ENCODE results near the gene TRMT112. TPM values are rescaled to one million over a fixed set of nuclear protein-coding genes. Genes with fewer than 3 reads are reported as not detected.
"Not testable (repeated sequence)": the region's sequence is repeated elsewhere in the genome, so short reads cannot be mapped to it uniquely, and the experiment has no call there.

Gene TRMT112
- total RNA-seq, 1 donor from 2014 or later = 126 TPM

DNA sequence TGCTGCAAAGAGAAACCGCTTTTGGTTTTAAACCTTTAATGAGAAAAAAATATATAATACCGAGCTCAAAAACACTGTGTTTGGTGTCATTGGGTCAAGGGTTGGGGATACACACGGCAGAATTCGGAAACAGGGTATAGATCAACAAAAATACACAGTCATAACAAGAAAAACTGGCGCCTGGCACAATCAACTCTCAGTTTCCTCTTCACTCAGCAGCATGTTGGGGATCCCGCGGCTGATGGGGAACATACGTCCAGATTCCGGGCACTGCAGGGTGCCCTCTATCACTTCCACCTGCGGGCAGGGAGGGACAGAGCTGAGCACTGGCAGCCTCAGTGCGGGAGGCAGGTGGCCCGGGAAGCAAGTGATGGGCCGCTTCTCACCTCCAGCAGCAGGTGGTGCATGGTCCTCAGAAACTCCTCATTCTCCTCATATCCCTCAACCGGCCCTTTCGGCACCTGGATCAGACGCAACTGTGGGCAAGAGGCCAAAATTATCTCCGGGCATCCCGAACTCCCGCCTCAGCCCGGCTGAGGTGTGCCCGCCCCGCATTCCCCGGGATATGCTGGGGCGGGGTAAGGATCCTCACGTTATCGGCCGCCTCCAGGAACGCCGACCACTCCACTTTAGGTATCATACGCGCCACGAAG, 561 bp downstream of the TRMT112 start:
- H3K27ac Mint-ChIP-seq (ENCODE audit: unreplicated experiment) = peak overlapping the region; percentile 100
- no peaks in the 10 kb centered on the region for H3K27me3 Mint-ChIP-seq (ENCODE audit: low read depth)
- DNase-seq (ENCODE audit: low spot score) = no peak
- peaks cover 30% of the 10 kb centered on the region for H3K4me1 Mint-ChIP-seq (ENCODE audit: low read depth)
- H3K36me3 Mint-ChIP-seq (ENCODE audit: low read depth) = peaks cover 7% of the 10 kb centered on the region
- TF ChIP-seq, protein P1, sequence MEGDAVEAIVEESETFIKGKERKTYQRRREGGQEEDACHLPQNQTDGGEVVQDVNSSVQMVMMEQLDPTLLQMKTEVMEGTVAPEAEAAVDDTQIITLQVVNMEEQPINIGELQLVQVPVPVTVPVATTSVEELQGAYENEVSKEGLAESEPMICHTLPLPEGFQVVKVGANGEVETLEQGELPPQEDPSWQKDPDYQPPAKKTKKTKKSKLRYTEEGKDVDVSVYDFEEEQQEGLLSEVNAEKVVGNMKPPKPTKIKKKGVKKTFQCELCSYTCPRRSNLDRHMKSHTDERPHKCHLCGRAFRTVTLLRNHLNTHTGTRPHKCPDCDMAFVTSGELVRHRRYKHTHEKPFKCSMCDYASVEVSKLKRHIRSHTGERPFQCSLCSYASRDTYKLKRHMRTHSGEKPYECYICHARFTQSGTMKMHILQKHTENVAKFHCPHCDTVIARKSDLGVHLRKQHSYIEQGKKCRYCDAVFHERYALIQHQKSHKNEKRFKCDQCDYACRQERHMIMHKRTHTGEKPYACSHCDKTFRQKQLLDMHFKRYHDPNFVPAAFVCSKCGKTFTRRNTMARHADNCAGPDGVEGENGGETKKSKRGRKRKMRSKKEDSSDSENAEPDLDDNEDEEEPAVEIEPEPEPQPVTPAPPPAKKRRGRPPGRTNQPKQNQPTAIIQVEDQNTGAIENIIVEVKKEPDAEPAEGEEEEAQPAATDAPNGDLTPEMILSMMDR (IDR thresholded peaks at IDR 0.05) = peak; percentile 40
- H3K9me3 Mint-ChIP-seq (ENCODE audit: low read depth) = no peaks in the 10 kb centered on the region
- H3K4me3 Mint-ChIP-seq (ENCODE audit: unreplicated experiment) = peak overlapping the region; percentile 90

DNA sequence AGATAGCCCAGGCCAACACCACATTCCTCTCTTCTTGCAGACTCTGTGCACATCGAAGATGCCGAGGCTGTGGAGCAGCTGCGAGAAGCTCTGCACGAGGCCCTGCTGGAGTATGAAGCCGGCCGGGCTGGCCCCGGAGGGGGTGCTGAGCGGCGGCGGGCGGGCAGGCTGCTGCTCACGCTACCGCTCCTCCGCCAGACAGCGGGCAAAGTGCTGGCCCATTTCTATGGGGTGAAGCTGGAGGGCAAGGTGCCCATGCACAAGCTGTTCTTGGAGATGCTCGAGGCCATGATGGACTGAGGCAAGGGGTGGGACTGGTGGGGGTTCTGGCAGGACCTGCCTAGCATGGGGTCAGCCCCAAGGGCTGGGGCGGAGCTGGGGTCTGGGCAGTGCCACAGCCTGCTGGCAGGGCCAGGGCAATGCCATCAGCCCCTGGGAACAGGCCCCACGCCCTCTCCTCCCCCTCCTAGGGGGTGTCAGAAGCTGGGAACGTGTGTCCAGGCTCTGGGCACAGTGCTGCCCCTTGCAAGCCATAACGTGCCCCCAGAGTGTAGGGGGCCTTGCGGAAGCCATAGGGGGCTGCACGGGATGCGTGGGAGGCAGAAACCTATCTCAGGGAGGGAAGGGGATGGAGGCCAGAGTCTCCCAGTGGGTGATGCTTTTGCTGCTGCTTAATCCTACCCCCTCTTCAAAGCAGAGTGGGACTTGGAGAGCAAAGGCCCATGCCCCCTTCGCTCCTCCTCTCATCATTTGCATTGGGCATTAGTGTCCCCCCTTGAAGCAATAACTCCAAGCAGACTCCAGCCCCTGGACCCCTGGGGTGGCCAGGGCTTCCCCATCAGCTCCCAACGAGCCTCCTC, 1.5 kb downstream of the TRMT112 start:
- Mint-ChIP-seq H3K27ac (ENCODE audit: unreplicated experiment) (peak overlapping the region; percentile 100), H3K4me1 (ENCODE audit: low read depth) (peaks cover 27% of the 10 kb centered on the region), H3K4me3 (ENCODE audit: unreplicated experiment) (peak overlapping the region; percentile 90)
- H3K9me3 Mint-ChIP-seq (ENCODE audit: low read depth); H3K27me3 Mint-ChIP-seq (ENCODE audit: low read depth); H3K36me3 Mint-ChIP-seq (ENCODE audit: low read depth); DNase-seq (ENCODE audit: low spot score): not testable (repeated sequence)

DNA sequence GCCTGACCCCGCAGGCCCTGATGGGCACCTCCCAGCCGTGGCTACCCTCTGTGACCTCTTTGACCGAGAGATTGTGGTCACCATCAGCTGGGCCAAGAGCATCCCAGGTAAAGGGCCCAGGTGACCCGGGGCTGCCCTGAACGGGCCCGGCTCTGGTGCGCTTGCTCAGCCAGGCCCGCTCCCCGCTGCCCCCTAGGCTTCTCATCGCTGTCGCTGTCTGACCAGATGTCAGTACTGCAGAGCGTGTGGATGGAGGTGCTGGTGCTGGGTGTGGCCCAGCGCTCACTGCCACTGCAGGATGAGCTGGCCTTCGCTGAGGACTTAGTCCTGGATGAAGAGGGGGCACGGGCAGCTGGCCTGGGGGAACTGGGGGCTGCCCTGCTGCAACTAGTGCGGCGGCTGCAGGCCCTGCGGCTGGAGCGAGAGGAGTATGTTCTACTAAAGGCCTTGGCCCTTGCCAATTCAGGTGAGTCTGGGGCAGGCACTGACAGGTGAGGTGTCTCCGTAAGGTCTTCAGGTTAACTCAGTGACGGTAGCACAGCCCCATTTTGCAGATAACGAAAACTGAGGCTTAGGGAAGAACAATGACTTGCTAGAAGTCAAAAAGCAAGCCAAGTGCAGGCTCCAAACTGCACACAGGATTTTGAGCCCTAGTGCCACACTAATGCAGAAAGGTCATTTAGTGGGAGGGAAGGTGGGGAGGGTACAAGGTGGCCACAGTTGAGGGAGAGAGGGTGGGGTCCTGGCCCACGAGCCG, 2.4 kb downstream of the TRMT112 start:
- Mint-ChIP-seq H3K27me3 (ENCODE audit: low read depth) (no peaks in the 10 kb centered on the region), H3K4me1 (ENCODE audit: low read depth) (peaks cover 20% of the 10 kb centered on the region), H3K9me3 (ENCODE audit: low read depth) (no peaks in the 10 kb centered on the region), H3K4me3 (ENCODE audit: unreplicated experiment) (no peak overlapping the region), H3K27ac (ENCODE audit: unreplicated experiment) (peak overlapping the region; percentile 84), H3K36me3 (ENCODE audit: low read depth) (no peaks in the 10 kb centered on the region)
- peak; percentile 66 for DNase-seq (ENCODE audit: low spot score)
- TF ChIP-seq, protein P1 (IDR thresholded peaks at IDR 0.05) = peak; percentile 27

DNA sequence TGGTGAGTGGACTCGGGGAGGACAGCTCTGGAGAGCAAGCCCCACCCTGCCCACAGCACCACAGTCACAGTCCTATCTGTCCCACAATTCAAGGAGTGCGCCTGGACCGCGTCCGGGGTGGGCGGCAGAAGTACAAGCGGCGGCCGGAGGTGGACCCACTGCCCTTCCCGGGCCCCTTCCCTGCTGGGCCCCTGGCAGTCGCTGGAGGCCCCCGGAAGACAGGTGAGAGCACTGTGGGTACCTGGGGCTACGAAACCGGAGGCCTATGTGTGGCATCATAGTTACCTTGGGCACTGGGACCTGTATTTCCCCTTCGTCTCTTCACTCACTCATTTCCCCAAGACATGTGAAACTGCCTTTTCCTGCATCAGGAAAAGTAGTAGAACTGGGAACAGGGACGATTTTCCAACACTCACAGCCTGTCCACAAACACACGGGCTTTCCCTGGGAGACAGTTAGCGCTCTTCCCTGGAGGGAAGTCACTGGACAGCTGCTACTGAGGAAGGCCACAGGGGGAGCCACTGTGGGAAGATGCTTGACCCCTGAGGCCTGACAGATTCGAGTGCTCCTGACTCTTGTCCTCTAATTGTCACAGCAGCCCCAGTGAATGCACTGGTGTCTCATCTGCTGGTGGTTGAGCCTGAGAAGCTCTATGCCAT, 3.1 kb downstream of the TRMT112 start:
- Mint-ChIP-seq H3K27ac (ENCODE audit: unreplicated experiment) (peak overlapping the region; percentile 84), H3K4me3 (ENCODE audit: unreplicated experiment) (no peak overlapping the region), H3K4me1 (ENCODE audit: low read depth) (peaks cover 14% of the 10 kb centered on the region), H3K9me3 (ENCODE audit: low read depth) (no peaks in the 10 kb centered on the region), H3K27me3 (ENCODE audit: low read depth) (no peaks in the 10 kb centered on the region), H3K36me3 (ENCODE audit: low read depth) (no peaks in the 10 kb centered on the region)
- TF ChIP-seq, protein P1 (IDR thresholded peaks at IDR 0.05) = peak; percentile 50
- peak; percentile 85 for DNase-seq (ENCODE audit: low spot score)

DNA sequence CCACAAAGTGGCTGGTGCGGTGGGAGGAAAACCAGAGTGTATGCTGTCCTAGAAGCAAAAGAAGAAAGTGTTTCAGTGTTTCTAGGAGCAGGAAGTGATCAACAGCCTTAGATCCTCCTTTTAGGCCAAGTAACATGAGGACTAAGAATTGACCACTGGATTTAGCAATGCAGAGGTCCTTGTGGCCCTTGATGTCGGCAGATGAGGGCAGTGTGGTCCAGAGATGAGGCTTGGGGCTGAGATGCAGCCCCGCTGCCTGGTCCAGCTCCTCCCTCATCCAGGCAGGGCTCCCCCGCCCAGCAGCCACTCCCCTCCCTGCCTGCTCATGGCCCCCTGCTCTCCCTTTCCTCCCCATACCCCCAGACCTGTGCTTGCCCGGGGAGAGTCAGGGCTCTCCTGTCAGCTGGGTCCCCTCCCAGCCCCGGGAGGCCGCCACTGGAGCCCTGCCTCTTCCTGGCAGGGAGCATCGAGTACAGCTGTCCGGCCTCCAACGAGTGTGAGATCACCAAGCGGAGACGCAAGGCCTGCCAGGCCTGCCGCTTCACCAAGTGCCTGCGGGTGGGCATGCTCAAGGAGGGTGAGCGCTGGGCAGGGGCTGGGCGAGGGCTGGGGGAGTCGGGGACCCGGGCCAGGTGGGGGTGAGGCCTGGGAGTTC, 3.7 kb downstream of the TRMT112 start:
- Mint-ChIP-seq H3K4me3 (ENCODE audit: unreplicated experiment) (no peak overlapping the region), H3K27ac (ENCODE audit: unreplicated experiment) (peak overlapping the region; percentile 39)
- no peak for DNase-seq (ENCODE audit: low spot score)

More for the DNA sequence above, 3.7 kb downstream of the TRMT112 start:
- no peaks in the 10 kb centered on the region for H3K9me3 Mint-ChIP-seq (ENCODE audit: low read depth)
- no peaks in the 10 kb centered on the region for H3K27me3 Mint-ChIP-seq (ENCODE audit: low read depth)
- no peaks in the 10 kb centered on the region for H3K36me3 Mint-ChIP-seq (ENCODE audit: low read depth)
- TF ChIP-seq, protein P1 (IDR thresholded peaks at IDR 0.05) = no peak
- peaks cover 10% of the 10 kb centered on the region for H3K4me1 Mint-ChIP-seq (ENCODE audit: low read depth)

Measured in chondrocyte (in vitro differentiated cells).